HG03025 (cell line): ENCODE measurements around the gene CREG2.

ENCODE experiments used
- ATAC-seq: cut with Tn5 transposase; IDR thresholded peaks from one replicate; pipeline ENCODE4 v1.9.1; 2021; ENCODE audit warnings: mild to moderate bottlenecking, moderate library complexity; ENCODE audit not compliant: unreplicated experiment, low FRiP score

Gene CREG2

GRCh38 chr2:101310834-101311695 lies 76.2 kb downstream of the CREG2 start:
- ATAC-seq: no peak

- no peak for ATAC-seq
These were observed 77.0 kb downstream of the CREG2 start for GRCh38 chr2:101310090-101310833.

DNA sequence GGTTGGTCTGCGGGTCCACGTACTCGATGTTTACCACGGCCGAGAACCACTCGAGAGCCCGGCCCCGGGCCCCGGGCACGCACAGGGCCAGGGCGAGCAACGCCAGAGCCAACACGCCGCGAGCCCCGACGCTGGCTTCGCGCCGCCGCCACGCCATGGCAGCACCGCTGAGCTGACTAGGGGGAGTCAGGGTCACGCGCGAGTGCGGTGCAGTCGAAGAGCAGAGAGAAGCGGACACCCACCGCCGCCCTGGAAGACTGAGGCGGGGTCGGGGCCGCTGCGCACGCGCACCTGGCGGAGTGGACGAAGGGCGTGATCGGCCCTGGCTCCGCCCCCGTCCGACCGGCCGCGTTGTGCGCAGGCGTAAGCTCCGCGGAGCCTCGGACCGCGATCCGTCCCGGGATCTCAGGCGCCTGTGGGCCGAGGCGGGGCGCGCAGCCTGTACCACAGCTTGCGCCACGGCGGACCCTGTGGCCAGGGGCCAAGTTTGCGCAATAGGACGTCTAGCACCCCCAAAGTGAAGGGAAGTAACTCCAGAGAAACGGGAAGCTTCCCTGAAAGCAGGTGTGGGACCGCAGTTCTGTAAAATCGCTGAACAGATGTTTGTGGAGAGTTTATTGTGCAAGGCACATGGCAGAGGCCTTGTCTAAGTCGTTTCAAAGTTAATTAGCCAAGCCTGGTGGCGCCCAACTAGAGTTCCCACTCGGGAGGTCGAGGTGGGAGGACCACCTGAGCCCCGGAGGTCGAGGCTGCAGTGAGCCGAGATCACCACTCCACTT lies 78.7 kb downstream of the CREG2 start, which contains the start of gene RNF149:
TSS of gene RNF149 (minus strand) at position 270 of the 779 bp plus-strand sequence. CDS start at position 157, 113 bp downstream.
- ATAC-seq: peak; percentile 58

- ATAC-seq: peak; percentile 14
These were observed 79.3 kb downstream of the CREG2 start for GRCh38 chr2:101307950-101308431.

DNA sequence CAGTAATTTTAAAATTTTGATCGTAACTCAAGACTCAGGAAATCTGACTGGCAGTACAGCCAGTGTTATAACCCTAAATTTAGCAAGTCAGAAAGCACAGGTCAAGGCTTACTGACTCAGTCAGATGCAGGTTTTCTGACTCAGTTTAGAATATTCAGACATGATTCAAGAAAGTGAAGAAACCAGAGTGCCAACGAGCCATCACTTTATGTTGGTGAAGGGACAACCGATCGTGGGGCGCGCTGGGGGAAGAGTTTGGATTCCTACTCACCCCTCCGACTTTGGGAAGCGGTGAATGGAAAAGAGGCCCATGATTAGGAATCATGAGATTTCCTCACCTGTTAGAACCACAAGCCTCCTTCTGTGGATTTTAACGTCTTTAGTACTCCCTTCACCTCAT lies 79.8 kb downstream of the CREG2 start:
- ATAC-seq: no peak

DNA sequence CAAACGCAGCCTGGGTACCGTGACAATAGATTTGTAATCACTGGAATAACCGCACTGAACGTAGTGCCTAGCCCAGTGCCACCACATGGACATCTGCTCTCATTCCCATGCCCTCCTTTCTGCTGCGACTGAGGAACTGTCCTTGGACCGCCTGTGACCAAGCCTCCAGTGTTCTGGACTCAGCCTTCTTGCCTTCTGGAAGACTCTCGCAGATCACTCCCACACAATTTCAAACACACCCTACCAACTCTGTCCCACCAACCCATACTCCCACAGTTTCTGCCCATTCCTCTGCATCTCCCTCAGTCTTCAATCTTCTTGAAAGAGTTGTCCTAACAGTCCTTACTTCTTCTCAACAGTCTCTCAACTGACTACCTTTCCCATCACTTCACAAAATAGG lies 80.9 kb downstream of the CREG2 start:
- ATAC-seq: peak; percentile 4

DNA sequence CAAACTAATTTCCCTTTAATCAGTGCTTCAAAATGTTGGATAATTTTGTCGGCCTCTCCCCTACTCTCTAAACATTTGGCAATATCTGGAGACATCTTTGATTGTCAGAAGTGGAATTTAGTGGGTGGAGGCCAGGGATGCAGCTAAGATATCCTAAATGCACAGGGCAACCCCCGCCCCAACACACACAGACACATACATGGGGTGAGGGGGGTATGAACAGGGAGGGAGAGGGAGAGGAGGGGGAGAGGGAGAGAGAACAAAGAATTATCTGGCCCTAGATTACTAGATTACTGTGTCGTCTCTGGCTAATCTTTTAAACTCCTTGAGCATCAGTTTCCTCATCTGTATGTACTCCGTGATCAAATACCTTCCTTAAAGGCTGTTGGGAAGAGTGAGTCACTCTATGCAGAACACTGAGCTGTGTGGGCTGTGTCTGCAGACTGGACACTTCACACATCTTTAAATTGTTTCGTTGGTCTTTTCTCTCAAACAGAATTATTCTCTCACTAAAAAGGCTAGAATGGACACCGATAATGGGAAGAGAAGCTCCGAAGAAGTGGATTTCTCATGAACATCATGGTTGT lies 81.7 kb downstream of the CREG2 start:
- no peak for ATAC-seq

DNA sequence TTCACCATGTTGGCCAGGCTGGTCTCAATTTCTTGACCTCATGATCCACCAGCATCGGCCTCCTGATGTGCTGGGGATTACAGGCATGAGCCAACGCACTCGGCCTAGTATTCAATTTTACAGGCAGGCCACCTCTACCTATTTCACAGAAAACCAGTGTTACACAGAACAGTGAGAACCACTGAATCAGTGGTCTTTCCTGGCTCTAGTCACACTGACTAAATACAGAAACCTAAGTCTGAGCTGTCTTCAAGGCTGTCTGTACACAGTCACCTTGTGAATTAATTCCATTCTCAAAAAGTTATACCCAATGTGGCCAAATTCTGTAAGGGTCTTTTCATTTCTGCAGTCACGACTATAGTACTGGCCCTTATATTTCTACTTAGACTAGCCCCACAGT lies 82.3 kb downstream of the CREG2 start:
- no peak for ATAC-seq

- ATAC-seq: no peak
These were observed 83.6 kb downstream of the CREG2 start for GRCh38 chr2:101303688-101304087.

- no peak for ATAC-seq
These were observed 85.3 kb downstream of the CREG2 start for GRCh38 chr2:101302016-101302415.

DNA sequence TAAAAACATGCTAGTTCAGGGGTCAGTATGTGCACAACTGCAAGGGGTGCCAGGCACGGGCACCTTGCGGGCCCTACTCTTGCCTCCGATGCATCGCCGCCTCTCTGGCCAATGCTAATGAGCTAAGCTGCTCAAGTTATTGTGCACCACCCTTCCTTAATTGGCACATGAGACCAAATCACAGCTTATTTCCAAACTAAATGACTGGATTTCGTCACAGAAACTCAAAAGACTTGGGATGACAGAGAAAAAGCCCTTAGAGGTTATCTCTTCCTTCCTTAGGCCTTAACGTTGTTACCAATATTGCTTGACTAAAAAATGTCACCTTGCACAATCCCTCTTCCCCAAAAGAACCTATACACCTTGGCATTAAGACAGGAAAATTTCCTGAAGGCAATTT lies 86.5 kb downstream of the CREG2 start:
- no peak for ATAC-seq

GRCh38 chr2:101300164-101300563 lies 87.1 kb downstream of the CREG2 start:
- no peak for ATAC-seq

DNA sequence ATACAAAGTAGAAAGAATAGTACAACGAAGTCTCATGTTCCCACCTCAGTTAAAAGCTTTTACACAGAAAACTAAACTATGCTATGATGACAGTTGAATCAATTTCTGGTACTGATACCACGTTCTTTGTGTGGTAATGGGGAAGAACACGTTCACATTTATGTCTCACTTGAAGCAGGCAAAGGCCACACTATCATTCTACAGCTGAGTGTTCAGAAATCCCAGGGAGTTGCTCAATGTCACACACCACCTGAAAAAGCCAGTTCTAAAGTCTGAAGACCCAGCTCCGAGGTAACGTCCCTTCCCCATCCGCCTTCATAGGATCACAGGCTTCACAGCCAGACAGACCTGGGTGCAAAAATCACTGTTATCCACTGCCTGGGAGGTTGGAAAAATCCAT lies 87.7 kb downstream of the CREG2 start:
- ATAC-seq: no peak

DNA sequence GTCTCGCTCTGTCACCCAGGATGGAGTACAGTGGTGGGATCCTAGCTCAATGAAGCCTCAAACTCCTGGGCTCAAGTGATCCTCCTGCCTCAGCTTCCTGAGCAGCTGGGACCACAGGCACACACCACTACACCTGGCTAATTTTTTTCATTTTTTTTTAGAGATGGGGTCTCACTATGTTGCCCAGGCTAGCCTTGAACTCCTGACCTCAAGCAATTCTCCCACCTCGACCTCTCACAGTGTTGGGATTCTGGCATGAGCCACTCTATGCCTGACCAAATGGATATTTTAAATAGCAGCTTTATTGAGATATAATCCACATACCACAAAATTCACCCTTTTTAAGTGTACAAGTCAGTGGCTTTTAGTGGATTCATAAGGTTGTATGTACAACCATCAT lies 89.9 kb downstream of the CREG2 start:
- no peak for ATAC-seq

GRCh38 chr2:101296371-101296770 lies 90.9 kb downstream of the CREG2 start:
- ATAC-seq: no peak

DNA sequence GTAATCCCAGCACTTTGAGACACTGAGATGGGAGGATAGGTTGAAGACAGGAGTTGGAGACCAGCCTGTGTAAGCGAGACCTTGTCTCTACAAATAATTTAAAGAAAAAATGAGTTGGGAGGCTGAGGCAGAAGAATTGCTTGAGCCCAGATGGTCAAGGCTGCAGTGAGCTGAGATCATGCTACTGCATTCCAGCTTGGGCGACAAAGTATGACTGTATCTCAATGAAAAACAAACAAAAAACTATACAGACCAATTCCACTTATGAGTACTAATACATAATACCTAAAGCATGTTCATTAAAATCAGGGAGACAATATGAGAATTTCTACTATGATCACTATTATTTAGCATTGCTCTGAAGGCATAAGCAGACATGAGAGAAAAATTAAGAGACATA lies 91.4 kb downstream of the CREG2 start:
- ATAC-seq: no peak
